ENCODE data around the gene ISX. TPM values are rescaled to one million over a fixed set of nuclear protein-coding genes. Genes with fewer than 3 reads are reported as not detected.

Gene ISX
- total RNA-seq, 8 experiments from 2014 or later = 0.04 to 0.17 (median 0.09) TPM; not detected in 4

- Histone ChIP-seq H3K27ac (no peak overlapping the region), H3K4me3 (no peak overlapping the region), H3K4me1 (replicated peaks in 1 of 2) (no peaks in the 10 kb centered on the region)
- in situ Hi-C loops (cut with MboI; ENCODE audit: low pct_unique_long_range_greater_than_20kb in 2 of 9, low sequenced_read_pairs in 9 of 9, unreplicated experiment in 9 of 9) = no loop called here
- no peak for ATAC-seq (replicated peaks in 6 of 8)
Observed at GRCh38 chr22:35056486-35056885, 9.5 kb upstream of the ISX start.

GRCh38 chr22:35057155-35057554 lies 8.8 kb upstream of the ISX start:
- in situ Hi-C loops (cut with MboI; ENCODE audit: low pct_unique_long_range_greater_than_20kb in 2 of 9, low sequenced_read_pairs in 9 of 9, unreplicated experiment in 9 of 9) = no loop called here
- ATAC-seq (replicated peaks in 6 of 8) = no peak

GRCh38 chr22:35059632-35060031 lies 6.3 kb upstream of the ISX start:
- WGBS, 10 experiments = 42 to 100% (median 89%) methylated on average over 1 to 3 of the region's 3 CpGs; no CpG with 5 or more reads in 1 of the 10 experiments
- Histone ChIP-seq H3K4me3 (no peak overlapping the region), H3K27ac (no peak overlapping the region), H3K4me1 (replicated peaks in 1 of 2) (no peaks in the 10 kb centered on the region)
- in situ Hi-C loops (cut with MboI; ENCODE audit: low pct_unique_long_range_greater_than_20kb in 2 of 9, low sequenced_read_pairs in 9 of 9, unreplicated experiment in 9 of 9) = no loop called here
- no peak for ATAC-seq (replicated peaks in 6 of 8)

More at GRCh38 chr22:35057155-35057554, 8.8 kb upstream of the ISX start:
- Histone ChIP-seq H3K4me3 (no peak overlapping the region), H3K4me1 (replicated peaks in 1 of 2) (no peaks in the 10 kb centered on the region), H3K27ac (no peak overlapping the region)
- 0 to 100% (median 83%) methylated on average over 1 of the region's 1 CpG; no CpG with 5 or more reads in 6 of the 10 experiments for WGBS, 10 experiments

- in situ Hi-C loops (cut with MboI; ENCODE audit: low pct_unique_long_range_greater_than_20kb in 2 of 9, low sequenced_read_pairs in 9 of 9, unreplicated experiment in 9 of 9) = no loop called here
- no peak for ATAC-seq (replicated peaks in 6 of 8)
- WGBS, 10 experiments = 20% methylated on average over 1 of the region's 1 CpG; no CpG with 5 or more reads in 9 of the 10 experiments
- Histone ChIP-seq H3K4me1 (replicated peaks in 1 of 2) (no peaks in the 10 kb centered on the region), H3K27ac (no peak overlapping the region), H3K4me3 (no peak overlapping the region)
Observed at GRCh38 chr22:35064664-35065063, 1.3 kb upstream of the ISX start.

GRCh38 chr22:35065183-35065582 lies 775 bp upstream of the ISX start:
- WGBS, 10 experiments = 0% methylated on average over 1 of the region's 1 CpG; no CpG with 5 or more reads in 9 of the 10 experiments
- no peak for ATAC-seq (replicated peaks in 6 of 8)
- Histone ChIP-seq H3K27ac (no peak overlapping the region), H3K4me3 (no peak overlapping the region), H3K4me1 (replicated peaks in 1 of 2) (no peaks in the 10 kb centered on the region)
- in situ Hi-C loops (cut with MboI; ENCODE audit: low pct_unique_long_range_greater_than_20kb in 2 of 9, low sequenced_read_pairs in 9 of 9, unreplicated experiment in 9 of 9) = no loop called here

GRCh38 chr22:35066768-35067167 lies 810 bp downstream of the ISX start:
- no peak for ATAC-seq (replicated peaks in 6 of 8)
- H3K4me3 ChIP-seq = no peak overlapping the region
- no peak overlapping the region for H3K27ac ChIP-seq
- H3K4me1 ChIP-seq (replicated peaks in 1 of 2) = no peaks in the 10 kb centered on the region
- 0 to 82% (median 36%) methylated on average over 1 to 3 of the region's 7 CpGs; no CpG with 5 or more reads in 6 of the 10 experiments for WGBS, 10 experiments
- in situ Hi-C loops (cut with MboI; ENCODE audit: low pct_unique_long_range_greater_than_20kb in 2 of 9, low sequenced_read_pairs in 9 of 9, unreplicated experiment in 9 of 9) = no loop called here

GRCh38 chr22:35069541-35069940 lies 3.6 kb downstream of the ISX start:
- Histone ChIP-seq H3K4me1 (replicated peaks in 1 of 2) (peaks cover 2 to 9% of the 10 kb centered on the region in 2 donors), H3K4me3 (no peak overlapping the region), H3K27ac (no peak overlapping the region)
- in situ Hi-C loops (cut with MboI; ENCODE audit: low pct_unique_long_range_greater_than_20kb in 2 of 9, low sequenced_read_pairs in 9 of 9, unreplicated experiment in 9 of 9) = no loop called here
- 0 to 83% (median 40%) methylated on average over 1 of the region's 1 CpG; no CpG with 5 or more reads in 5 of the 10 experiments for WGBS, 10 experiments
- no peak for ATAC-seq (replicated peaks in 6 of 8)

- Histone ChIP-seq H3K27ac (no peak overlapping the region), H3K4me1 (replicated peaks in 1 of 2) (peaks cover 2 to 9% of the 10 kb centered on the region in 2 donors), H3K4me3 (no peak overlapping the region)
- 0 to 100% (median 59%) methylated on average over 1 to 2 of the region's 2 CpGs; no CpG with 5 or more reads in 2 of the 10 experiments for WGBS, 10 experiments
- no peak for ATAC-seq (replicated peaks in 6 of 8)
- in situ Hi-C loops (cut with MboI; ENCODE audit: low pct_unique_long_range_greater_than_20kb in 2 of 9, low sequenced_read_pairs in 9 of 9, unreplicated experiment in 9 of 9) = no loop called here
Observed at GRCh38 chr22:35070451-35071093, 4.6 kb downstream of the ISX start.

GRCh38 chr22:35071784-35072183 lies 5.8 kb downstream of the ISX start:
- no peak for ATAC-seq (replicated peaks in 6 of 8)
- in situ Hi-C loops (cut with MboI; ENCODE audit: low pct_unique_long_range_greater_than_20kb in 2 of 9, low sequenced_read_pairs in 9 of 9, unreplicated experiment in 9 of 9) = no loop called here

GRCh38 chr22:35072925-35073324 lies 7.0 kb downstream of the ISX start:
- no peak overlapping the region for H3K27ac ChIP-seq
- WGBS, 10 experiments = 14 to 83% (median 67%) methylated on average over 1 to 4 of the region's 4 CpGs; no CpG with 5 or more reads in 5 of the 10 experiments
- in situ Hi-C loops (cut with MboI; ENCODE audit: low pct_unique_long_range_greater_than_20kb in 2 of 9, low sequenced_read_pairs in 9 of 9, unreplicated experiment in 9 of 9) = no loop called here
- H3K4me1 ChIP-seq (replicated peaks in 1 of 2) = peaks cover 2 to 9% of the 10 kb centered on the region in 2 donors
- peak in 5 of 8 experiments; percentile 93 to 99 (median 98) for ATAC-seq (replicated peaks in 6 of 8)
- no peak overlapping the region for H3K4me3 ChIP-seq

More at GRCh38 chr22:35071784-35072183, 5.8 kb downstream of the ISX start:
- Histone ChIP-seq H3K4me1 (replicated peaks in 1 of 2) (peaks cover 2 to 9% of the 10 kb centered on the region in 2 donors), H3K27ac (no peak overlapping the region), H3K4me3 (no peak overlapping the region)
- WGBS, 10 experiments = 14 to 60% methylated on average over 1 of the region's 3 CpGs; no CpG with 5 or more reads in 8 of the 10 experiments

- Histone ChIP-seq H3K27ac (no peak overlapping the region), H3K4me1 (replicated peaks in 1 of 2) (peaks cover 2 to 9% of the 10 kb centered on the region in 2 donors), H3K4me3 (no peak overlapping the region)
- ATAC-seq (replicated peaks in 6 of 8) = no peak
- 36 to 96% (median 76%) methylated on average over 2 to 4 of the region's 4 CpGs; no CpG with 5 or more reads in 1 of the 10 experiments for WGBS, 10 experiments
- in situ Hi-C loops (cut with MboI; ENCODE audit: low pct_unique_long_range_greater_than_20kb in 2 of 9, low sequenced_read_pairs in 9 of 9, unreplicated experiment in 9 of 9) = no loop called here
Observed at GRCh38 chr22:35074583-35074982, 8.6 kb downstream of the ISX start.

- WGBS, 10 experiments = 15 to 94% (median 60%) methylated on average over 2 to 5 of the region's 6 CpGs; no CpG with 5 or more reads in 4 of the 10 experiments
- peak in 3 of 8 experiments; percentile 39 to 46 (median 39) for ATAC-seq (replicated peaks in 6 of 8)
- H3K4me3 ChIP-seq = no peak overlapping the region
- H3K27ac ChIP-seq = no peak overlapping the region
- in situ Hi-C loops (cut with MboI; ENCODE audit: low pct_unique_long_range_greater_than_20kb in 2 of 9, low sequenced_read_pairs in 9 of 9, unreplicated experiment in 9 of 9) = no loop called here
- H3K4me1 ChIP-seq (replicated peaks in 1 of 2) = peaks cover 2 to 9% of the 10 kb centered on the region in 2 donors
Observed at GRCh38 chr22:35076630-35077029, 10.7 kb downstream of the ISX start.

GRCh38 chr22:35085621-35086020 lies 19.7 kb downstream of the ISX start:
- WGBS, 10 experiments = 0 to 100% (median 60%) methylated on average over 1 to 2 of the region's 3 CpGs; no CpG with 5 or more reads in 3 of the 10 experiments
- H3K27ac ChIP-seq = no peak overlapping the region
- in situ Hi-C loops (cut with MboI; ENCODE audit: low pct_unique_long_range_greater_than_20kb in 2 of 9, low sequenced_read_pairs in 9 of 9, unreplicated experiment in 9 of 9) = no loop called here
- ATAC-seq (replicated peaks in 6 of 8) = no peak
- no peak overlapping the region for H3K4me3 ChIP-seq
- H3K4me1 ChIP-seq (replicated peaks in 1 of 2) = no peaks in the 10 kb centered on the region

- Histone ChIP-seq H3K4me3 (no peak overlapping the region), H3K27ac (no peak overlapping the region), H3K4me1 (replicated peaks in 1 of 2) (no peaks in the 10 kb centered on the region)
- no peak for ATAC-seq (replicated peaks in 6 of 8)
- in situ Hi-C loops (cut with MboI; ENCODE audit: low pct_unique_long_range_greater_than_20kb in 2 of 9, low sequenced_read_pairs in 9 of 9, unreplicated experiment in 9 of 9) = no loop called here
- WGBS, 10 experiments = 0 to 100% (median 100%) methylated on average over 1 of the region's 1 CpG; no CpG with 5 or more reads in 2 of the 10 experiments
Observed at GRCh38 chr22:35089139-35089538, 23.2 kb downstream of the ISX start.

All from motor neuron (in vitro differentiated cells).